Liver (tissue), 9 donors: ENCODE results near the gene MGAT5. TPM values are rescaled to one million over a fixed set of nuclear protein-coding genes. Genes with fewer than 3 reads are reported as not detected.

Source experiments
- DNase-seq: peaks from one replicate; pipeline ENCODE4 v3.0.0-alpha.2; 2017; ENCODE audit warnings: low spot score
- H3K27ac ChIP-seq, 2 donors: one replicate each; pipeline ENCODE4 v1.7.0; 2013; ENCODE audit warnings: inconsistent platforms in 2 of 2, low read length in 2 of 2, control low read depth in 1 of 2, low read depth in 1 of 2, mild to moderate bottlenecking in 1 of 2
- H3K27me3 ChIP-seq, 4 donors: one replicate each; pipeline versions ENCODE4 v1.6.1 to v1.7.0; 2013; ENCODE audit warnings: low read length in 3 of 4, inconsistent platforms in 1 of 4, mild to moderate bottlenecking in 1 of 4, moderate library complexity in 1 of 4; ENCODE audit not compliant: control insufficient read depth in 4 of 4, insufficient read depth in 4 of 4
- H3K36me3 ChIP-seq, 4 donors: one replicate each; pipeline versions ENCODE4 v1.6.1 to v1.7.0; 2013; ENCODE audit warnings: low read length in 3 of 4, mild to moderate bottlenecking in 3 of 4, low read depth in 1 of 4, moderate library complexity in 1 of 4; ENCODE audit not compliant: control insufficient read depth in 4 of 4, insufficient read depth in 3 of 4
- H3K4me1 ChIP-seq, 4 donors: one replicate each; pipeline versions ENCODE4 v1.6.1 to v1.7.0; 2013; ENCODE audit warnings: low read length in 3 of 4, mild to moderate bottlenecking in 3 of 4, moderate library complexity in 1 of 4; ENCODE audit not compliant: control insufficient read depth in 4 of 4, insufficient read depth in 4 of 4
- H3K4me3 ChIP-seq, 3 donors: one replicate each; pipeline versions ENCODE4 v1.6.1 to v1.7.0; 2013; ENCODE audit warnings: low read length in 3 of 3, control low read depth in 1 of 3, low read depth in 1 of 3, mild to moderate bottlenecking in 1 of 3
- H3K9ac ChIP-seq, 2 donors: one replicate each; pipeline ENCODE4 v1.7.0; 2013; ENCODE audit warnings: low read length in 2 of 2, mild to moderate bottlenecking in 2 of 2, moderate library complexity in 2 of 2, control low read depth in 1 of 2, low read depth in 1 of 2
- H3K9me3 ChIP-seq, 4 donors: one replicate each; pipeline versions ENCODE4 v1.6.1 to v1.7.0; 2013; ENCODE audit warnings: low read length in 3 of 4; ENCODE audit not compliant: control insufficient read depth in 4 of 4
- ATF3 ChIP-seq: IDR thresholded peaks from 2 replicates; pipeline ENCODE4 v1.6.1; 2016; ENCODE audit warnings: antibody characterized with exemption
- CTCF ChIP-seq: fragments of 150-350 bp; IDR thresholded peaks from 2 replicates; pipeline ENCODE4 v1.5.1; 2017; ENCODE audit warnings: improper control_type of control experiment, low read depth, low read length; ENCODE audit not compliant: missing input control
- EGR1 ChIP-seq, 2 donors: IDR thresholded peaks; 2 replicates each; pipeline ENCODE4 v1.6.1; 2016 to 2018; ENCODE audit warnings: antibody characterized with exemption in 2 of 2, low read depth in 2 of 2
- FOXA1 ChIP-seq: IDR thresholded peaks from 2 replicates; pipeline ENCODE4 v1.6.1; 2016; ENCODE audit warnings: antibody characterized with exemption
- FOXA2 ChIP-seq: IDR thresholded peaks from 2 replicates; pipeline ENCODE4 v1.6.1; 2016; ENCODE audit warnings: antibody characterized with exemption
- GABPA ChIP-seq, 2 donors: IDR thresholded peaks in 1 of 2; conservative IDR thresholded peaks in 1 of 2; 2 replicates each; pipeline ENCODE4 v1.6.1; 2016; ENCODE audit warnings: antibody characterized with exemption in 2 of 2, mild to moderate bottlenecking in 1 of 2, moderate library complexity in 1 of 2
- HNF4A ChIP-seq, 2 donors: conservative IDR thresholded peaks; 2 replicates each; pipeline ENCODE4 v1.6.1; 2016; ENCODE audit warnings: antibody characterized with exemption in 2 of 2, mild to moderate bottlenecking in 2 of 2
- HNF4G ChIP-seq: IDR thresholded peaks from 2 replicates; pipeline ENCODE4 v1.6.1; 2016; ENCODE audit warnings: antibody characterized with exemption
- JUND ChIP-seq, 2 donors: IDR thresholded peaks; 2 replicates each; pipeline ENCODE4 v1.6.1; 2016; ENCODE audit warnings: antibody characterized with exemption in 2 of 2
- MAX ChIP-seq: IDR thresholded peaks from 2 replicates; pipeline ENCODE4 v1.6.1; 2016; ENCODE audit warnings: antibody characterized with exemption
- NR2F2 ChIP-seq: IDR thresholded peaks from 2 replicates; pipeline ENCODE4 v1.6.1; 2016; ENCODE audit warnings: antibody characterized with exemption
- RAD21 ChIP-seq, 2 donors: IDR thresholded peaks; 2 replicates each; pipeline ENCODE4 v1.6.1; 2016; ENCODE audit warnings: antibody characterized with exemption in 2 of 2, mild to moderate bottlenecking in 2 of 2
- REST ChIP-seq: IDR thresholded peaks from 2 replicates; pipeline ENCODE4 v1.6.1; 2016; ENCODE audit warnings: antibody characterized with exemption, mild to moderate bottlenecking
- RXRA ChIP-seq, 2 donors: IDR thresholded peaks; 2 replicates each; pipeline ENCODE4 v1.6.1; 2017 to 2018; ENCODE audit warnings: antibody characterized with exemption in 2 of 2, mild to moderate bottlenecking in 1 of 2
- SP1 ChIP-seq: IDR thresholded peaks from 2 replicates; pipeline ENCODE4 v1.6.1; 2018; ENCODE audit warnings: antibody characterized with exemption, mild to moderate bottlenecking
- TAF1 ChIP-seq: conservative IDR thresholded peaks from 2 replicates; pipeline ENCODE4 v1.6.1; 2016; ENCODE audit warnings: antibody characterized with exemption, mild to moderate bottlenecking
- YY1 ChIP-seq: IDR thresholded peaks from 2 replicates; pipeline ENCODE4 v1.6.1; 2016; ENCODE audit warnings: antibody characterized with exemption, mild to moderate bottlenecking
- ZBTB33 ChIP-seq: IDR thresholded peaks from 2 replicates; pipeline ENCODE4 v1.6.1; 2016; ENCODE audit warnings: antibody characterized with exemption
- WGBS: extraction: QIAGEN DNeasy Blood & Tissue Kit; methylation state at CpG from one replicate; pipeline ENCODE4 v1.1.7; 2013; 5-methylcytosine and 5-hydroxymethylcytosine counted together
- polyA plus RNA-seq, 2 donors: library from polyadenylated mRNA; stranded (reverse) in 1 of 2; unstranded in 1 of 2; fragments of 200-250 nt in 1 of 2; fragments of >200 nt in 1 of 2; fragmentation: Nextera tagmentation in 1 of 2; extraction: Ambion mirVana in 1 of 2; gene quantifications; one replicate each; pipeline versions ENCODE4 v1.2.1 to v1.2.3, GENCODE V29; 2013 to 2015
- total RNA-seq, 2 donors: library from RNA; depleted of rRNA; stranded (reverse); fragments of >200 nt; gene quantifications; one replicate each; pipeline ENCODE4 v1.2.3, GENCODE V29; 2014
- donor health status: healthy.
- donor health status: healthy.
- donor health status: healthy.
- donor health status: healthy.
- donor health status: healthy.

Gene MGAT5
- total and polyA plus RNA-seq, 4 donors, result 1.8 to 12.7 (median 5.6) TPM

- H3K4me1 ChIP-seq, result peaks cover 6 to 35% (median 32%) of the 10 kb centered on the region in 4 donors
Measured at GRCh38 chr2:134432435-134432883, 178.6 kb downstream of the MGAT5 start.

More at GRCh38 chr2:134432435-134432883, 178.6 kb downstream of the MGAT5 start:
- peaks cover 0 to 2% (median 1%) of the 10 kb centered on the region in 4 donors for H3K36me3 ChIP-seq
- DNase-seq, result no peak
- H3K9me3 ChIP-seq, result no peaks in the 10 kb centered on the region
- H3K9ac ChIP-seq, result no peak overlapping the region
- H3K27ac ChIP-seq, result peak overlapping the region; percentile 86 to 88
- no peaks in the 10 kb centered on the region for H3K27me3 ChIP-seq
- TF ChIP-seq RXRA (IDR thresholded peaks at IDR 0.05) (peak; percentile 88 to 91), CTCF (no peak), MAX (peak; percentile 82), REST (peak; percentile 63), ATF3 (peak; percentile 43), SP1 (peak; percentile 90), HNF4G (peak; percentile 71), GABPA (IDR thresholded peaks at IDR 0.05 in 1 of 2, conservative IDR thresholded peaks at IDR 0.05 in 1 of 2) (no peak), RAD21 (IDR thresholded peaks at IDR 0.05) (peak in 1 of 2 donors; percentile 57), FOXA1 (peak; percentile 60), TAF1 (peak; percentile 60), FOXA2 (peak; percentile 82), EGR1 (IDR thresholded peaks at IDR 0.05; ENCODE audit: low read depth in 2 of 2) (peak in 1 of 2 donors; percentile 82), NR2F2 (no peak), JUND (IDR thresholded peaks at IDR 0.05) (peak; percentile 80 to 89), HNF4A (conservative IDR thresholded peaks at IDR 0.05) (peak; percentile 84 to 88), YY1 (peak; percentile 55), ZBTB33 (peak; percentile 79)
- H3K4me3 ChIP-seq, result no peak overlapping the region
- 55% methylated on average over 3 of the region's 3 CpGs for WGBS
